GM12878 (cell line): ENCODE results near the gene STK10. TPM values are rescaled to one million over a fixed set of nuclear protein-coding genes. Genes with fewer than 3 reads are reported as not detected.

Experiments
- ATAC-seq: fragments of 200-7000 bp; cut with Tn5 transposase; 3 replicates; pipeline ENCODE4 v1.9.1; 2020; ENCODE audit warnings: mild to moderate bottlenecking, moderate library complexity
- BruUV-seq: library from RNA; stranded (reverse); fragments of 400-500 nt; replicated peaks from 2 replicates; lab custom pipeline; 2021; lab: Mats Ljungman, UMichigan
- CTCF ChIA-PET: fragments of 300-600 bp; sonication (Branson Sonifier 250); formaldehyde crosslinking; extraction: SDS; loops from one replicate; lab custom pipeline; 2021; ENCODE audit warnings: inconsistent platforms; lab: Yijun Ruan, JAX
- POLR2A ChIA-PET: fragments of 350-600 bp; formaldehyde crosslinking; extraction: SDS; loops from one replicate; lab custom pipeline; 2021; ENCODE audit warnings: inconsistent platforms; lab: Charles Lee
- RAD21 ChIA-PET: fragments of 300-600 bp; sonication (Branson Sonifier 250); formaldehyde crosslinking; loops from one replicate; lab custom pipeline; 2023; ENCODE audit warnings: antibody characterized with exemption; ENCODE audit not compliant: unreplicated experiment; lab: Charles Lee
- SMC1A ChIA-PET: fragments of 300-600 bp; sonication (Branson Sonifier 250); formaldehyde crosslinking; loops from one replicate; lab custom pipeline; 2023; ENCODE audit not compliant: unreplicated experiment, uncharacterized antibody; lab: Charles Lee
- DNase-seq: peaks from one replicate; pipeline ENCODE4 v3.0.0-alpha.2; 2011; ENCODE audit warnings: low read depth, low spot score
- FAIRE-seq: peaks from 3 replicates; lab custom pipeline; 2011; peaks lifted over from hg19 to GRCh38; lab: Jason Lieb, UNC
- H2AFZ ChIP-seq: 2 replicates; pipeline ENCODE4 v1.6.0; 2011; ENCODE audit warnings: low read depth, low read length, control low read depth; ENCODE audit not compliant: control insufficient read depth
- H3K27ac ChIP-seq: 2 replicates; pipeline ENCODE4 v1.5.1; 2011; ENCODE audit warnings: control low read depth; ENCODE audit not compliant: control insufficient read depth, insufficient read depth
- H3K27me3 ChIP-seq, 2 experiments: replicated peaks in 1 of 2; 2 replicates each; pipeline versions ENCODE4 v1.6.0 to v1.6.1; 2011; ENCODE audit warnings: low read length in 1 of 2; ENCODE audit not compliant: control insufficient read depth in 2 of 2, insufficient read depth in 2 of 2
- H3K36me3 ChIP-seq, 2 experiments: 2 replicates each; pipeline ENCODE4 v1.5.1; 2011; ENCODE audit warnings: low read length in 1 of 2; ENCODE audit not compliant: control insufficient read depth in 2 of 2, insufficient read depth in 2 of 2
- H3K4me1 ChIP-seq: 2 replicates; pipeline ENCODE4 v1.6.1; 2011; ENCODE audit warnings: mild to moderate bottlenecking, low read length, moderate library complexity, mixed read lengths; ENCODE audit not compliant: control insufficient read depth, insufficient read depth
- H3K4me2 ChIP-seq: 2 replicates; pipeline ENCODE4 v1.6.0; 2011; ENCODE audit warnings: control low read depth; ENCODE audit not compliant: control insufficient read depth, insufficient read depth
- H3K4me3 ChIP-seq: fragments of 200-600 bp; sonication (generic); 2 replicates; pipeline ENCODE4 v1.5.1; 2016
- H3K79me2 ChIP-seq: 2 replicates; pipeline ENCODE4 v1.6.0; 2011; ENCODE audit warnings: low read length; ENCODE audit not compliant: control insufficient read depth, insufficient read depth
- H3K9ac ChIP-seq: 2 replicates; pipeline ENCODE4 v1.8.0; 2011; ENCODE audit warnings: low read length, control low read depth, mixed read lengths; ENCODE audit not compliant: control insufficient read depth, insufficient read depth
- H3K9me3 ChIP-seq: replicated peaks from 3 replicates; pipeline ENCODE4 v1.5.1; 2011; ENCODE audit warnings: mild to moderate bottlenecking, low read length; ENCODE audit not compliant: control insufficient read depth, insufficient read depth
- H4K20me1 ChIP-seq: 2 replicates; pipeline ENCODE4 v1.6.0; 2011; ENCODE audit not compliant: control insufficient read depth, insufficient read depth
- FOS ChIP-seq: IDR thresholded peaks from 3 replicates; pipeline ENCODE4 v1.6.1; 2011; ENCODE audit warnings: borderline replicate concordance; ENCODE audit not compliant: insufficient read length; ENCODE audit errors: extremely low read depth
- HDGF ChIP-seq: fragments of 450-650 bp; IDR thresholded peaks from 2 replicates; pipeline ENCODE4 v1.6.1; 2016; ENCODE audit warnings: antibody characterized with exemption
- NFIC ChIP-seq: IDR thresholded peaks from 2 replicates; pipeline ENCODE4 v1.6.1; 2012; ENCODE audit warnings: low read depth, mild to moderate bottlenecking, inconsistent platforms, low read length, moderate library complexity
- NR2C1 ChIP-seq: fragments of 450-650 bp; IDR thresholded peaks from 2 replicates; pipeline ENCODE4 v1.6.1; 2017; ENCODE audit warnings: antibody characterized with exemption, mild to moderate bottlenecking, moderate library complexity
- POLR2AphosphoS2 ChIP-seq: IDR thresholded peaks from 2 replicates; pipeline ENCODE4 v1.6.1; 2011; ENCODE audit warnings: low read depth, mild to moderate bottlenecking, low read length, improper control_type of control experiment, moderate library complexity
- POU2F2 ChIP-seq: IDR thresholded peaks from 3 replicates; pipeline ENCODE4 v1.6.1; 2011; ENCODE audit warnings: low read depth, mild to moderate bottlenecking, low read length, borderline replicate concordance
- SIX5 ChIP-seq: IDR thresholded peaks from 2 replicates; pipeline ENCODE4 v1.6.1; 2011; ENCODE audit warnings: mild to moderate bottlenecking, low read depth, low read length, moderate library complexity; ENCODE audit not compliant: severe bottlenecking
- SMAD5 ChIP-seq: IDR thresholded peaks from 2 replicates; pipeline ENCODE4 v1.6.1; 2016; ENCODE audit warnings: antibody characterized with exemption, low read depth
- SMARCA5 ChIP-seq: fragments of 450-650 bp; IDR thresholded peaks from 2 replicates; pipeline ENCODE4 v1.6.1; 2017; ENCODE audit warnings: mild to moderate bottlenecking
- WRNIP1 ChIP-seq: IDR thresholded peaks from 2 replicates; pipeline ENCODE4 v1.6.1; 2011; ENCODE audit warnings: low read depth, low read length, improper control_type of control experiment, borderline replicate concordance
- ZNF207 ChIP-seq: fragments of 450-650 bp; IDR thresholded peaks from 2 replicates; pipeline ENCODE4 v1.6.1; 2014; ENCODE audit warnings: antibody characterized with exemption, mild to moderate bottlenecking, borderline replicate concordance
- ZZZ3 ChIP-seq: IDR thresholded peaks from 2 replicates; pipeline ENCODE4 v1.6.1; 2011; ENCODE audit warnings: low read depth; ENCODE audit not compliant: control insufficient read depth, insufficient read length
- WGBS: methylation state at CpG from one replicate; pipeline ENCODE4 v1.1.6; 2016; ENCODE audit warnings: low lambda C conversion rate; ENCODE audit not compliant: insufficient replicate concordance, insufficient coverage; ENCODE audit errors: missing lambda C conversion rate; 5-methylcytosine and 5-hydroxymethylcytosine counted together
- in situ Hi-C: fragments of 300-500 bp; cut with MboI; formaldehyde crosslinking; loops from 9 replicates; pipeline ENCODE4 v1.14.3; 2018; ENCODE audit warnings: mixed read lengths
- intact Hi-C: fragments of 100-400 bp; cut with micrococcal nuclease; formaldehyde crosslinking; loops from one replicate; pipeline ENCODE4 v1.14.2; 2022; ENCODE audit not compliant: unreplicated experiment
- polyA plus RNA-seq, 11 experiments: library from polyadenylated mRNA; depleted of rRNA in 4 of 11; unstranded in 6 of 11; stranded (reverse) in 5 of 11; fragments of >200 nt; fragmentation: Nextera tagmentation in 4 of 11; fragmentation: Illumina TruSeq in 1 of 11; extraction: Ambion mirVana in 4 of 11; extraction: Trizol in 1 of 11; gene quantifications; 1 replicate in 1 of 11; 2 replicates in 10 of 11; pipeline versions ENCODE4 v1.2.1 to v1.2.3, GENCODE V29; 2011 to 2016; ENCODE audit warnings: inconsistent platforms in 2 of 11, missing spikeins in 2 of 11, low read depth in 1 of 11
- total RNA-seq, 4 experiments: library from RNA; depleted of rRNA in 3 of 4; stranded (reverse); fragments of >200 nt in 3 of 4; fragmentation: Illumina TruSeq in 1 of 4; extraction: Trizol in 1 of 4; gene quantifications; 2 replicates each; pipeline versions ENCODE4 v1.2.1 to v1.2.3, GENCODE V29; 2013 to 2021
- TF ChIP-seq, protein P1 (sequence below): IDR thresholded peaks from 2 replicates; pipeline ENCODE4 v1.6.1; 2012; ENCODE audit warnings: low read depth, low read length, improper control_type of control experiment
- TF ChIP-seq, protein P2 (sequence below): fragments of 450-650 bp; IDR thresholded peaks from 2 replicates; pipeline ENCODE4 v1.6.1; 2017; ENCODE audit warnings: mild to moderate bottlenecking, moderate library complexity
- TF ChIP-seq, protein P3 (sequence below): fragments of 150-350 bp; IDR thresholded peaks from 2 replicates; pipeline ENCODE4 v1.6.1; 2014; ENCODE audit warnings: mild to moderate bottlenecking, low read depth, low read length
- TF ChIP-seq, protein P4 (sequence below): fragments of 450-650 bp; IDR thresholded peaks from 2 replicates; pipeline ENCODE4 v1.6.1; 2016; ENCODE audit warnings: mild to moderate bottlenecking

The STK10 gene
- total and polyA plus RNA-seq, 10 of the 15 experiments (the other 5 are each of a cell fraction or from before 2014, with no cell fraction given): 14.2 to 96.4 (median 50.6) TPM

DNA sequence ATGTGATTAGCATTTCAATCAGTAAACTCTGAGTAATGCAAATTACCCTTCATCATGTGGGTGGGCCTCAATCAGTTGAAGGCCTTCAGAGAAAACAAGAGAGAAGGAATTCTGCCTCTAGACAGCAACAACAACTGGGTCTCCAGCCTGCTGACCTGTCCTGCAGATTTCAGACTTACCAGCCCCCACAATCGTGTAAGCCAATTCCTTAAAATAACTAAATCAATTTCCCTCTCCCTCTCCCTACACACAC lies 139.9 kb downstream of the STK10 start:
- Histone ChIP-seq H3K9ac (no peak overlapping the region), H4K20me1 (no peaks in the 10 kb centered on the region), H3K4me1 (no peaks in the 10 kb centered on the region), H2AFZ (no peak overlapping the region), H3K4me2 (no peak overlapping the region), H3K9me3 (no peaks in the 10 kb centered on the region), H3K27me3 (no peaks in the 10 kb centered on the region), H3K27ac (no peak overlapping the region), H3K79me2 (no peaks in the 10 kb centered on the region), H3K4me3 (no peak overlapping the region), H3K36me3 (peaks cover 17 to 52% of the 10 kb centered on the region in 2 experiments)
- ATAC-seq (no peak), DNase-seq (no peak), FAIRE-seq (no peak)
- BruUV-seq: no TSS peak
- ChIA-PET CTCF (interaction anchor here (0.8 to 3.4 kb wide), 4 partner anchors 10 to 139 kb away, joined by 3 to 15 read pairs (median 4); no protein-coding TSS in a partner anchor), RAD21 (no interaction called here), POLR2A (interaction anchor here (0.5 kb wide), 1 partner anchor 29 kb away, joined by 5 read pairs; no protein-coding TSS in a partner anchor), SMC1A (interaction anchor here (4.9 kb wide), 1 partner anchor 137 kb away, joined by 23 read pairs; no protein-coding TSS in a partner anchor)
- WGBS: 100% methylated on average over 1 of the region's 1 CpG
- in situ Hi-C loops: loop anchor here (5.0 kb wide), 1 partner anchor 631 kb away; the partner anchor contains the start of gene FGF18
- TF ChIP-seq POU2F2 (no peak), SMAD5 (no peak), SIX5 (no peak), HDGF (no peak), ZNF207 (no peak), POLR2AphosphoS2 (no peak), FOS (no peak), SMARCA5 (no peak), NR2C1 (no peak), WRNIP1 (no peak), ZZZ3 (no peak), NFIC (no peak)
- TF ChIP-seq, protein P1, sequence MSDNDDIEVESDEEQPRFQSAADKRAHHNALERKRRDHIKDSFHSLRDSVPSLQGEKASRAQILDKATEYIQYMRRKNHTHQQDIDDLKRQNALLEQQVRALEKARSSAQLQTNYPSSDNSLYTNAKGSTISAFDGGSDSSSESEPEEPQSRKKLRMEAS: no peak
- TF ChIP-seq, protein P2, sequence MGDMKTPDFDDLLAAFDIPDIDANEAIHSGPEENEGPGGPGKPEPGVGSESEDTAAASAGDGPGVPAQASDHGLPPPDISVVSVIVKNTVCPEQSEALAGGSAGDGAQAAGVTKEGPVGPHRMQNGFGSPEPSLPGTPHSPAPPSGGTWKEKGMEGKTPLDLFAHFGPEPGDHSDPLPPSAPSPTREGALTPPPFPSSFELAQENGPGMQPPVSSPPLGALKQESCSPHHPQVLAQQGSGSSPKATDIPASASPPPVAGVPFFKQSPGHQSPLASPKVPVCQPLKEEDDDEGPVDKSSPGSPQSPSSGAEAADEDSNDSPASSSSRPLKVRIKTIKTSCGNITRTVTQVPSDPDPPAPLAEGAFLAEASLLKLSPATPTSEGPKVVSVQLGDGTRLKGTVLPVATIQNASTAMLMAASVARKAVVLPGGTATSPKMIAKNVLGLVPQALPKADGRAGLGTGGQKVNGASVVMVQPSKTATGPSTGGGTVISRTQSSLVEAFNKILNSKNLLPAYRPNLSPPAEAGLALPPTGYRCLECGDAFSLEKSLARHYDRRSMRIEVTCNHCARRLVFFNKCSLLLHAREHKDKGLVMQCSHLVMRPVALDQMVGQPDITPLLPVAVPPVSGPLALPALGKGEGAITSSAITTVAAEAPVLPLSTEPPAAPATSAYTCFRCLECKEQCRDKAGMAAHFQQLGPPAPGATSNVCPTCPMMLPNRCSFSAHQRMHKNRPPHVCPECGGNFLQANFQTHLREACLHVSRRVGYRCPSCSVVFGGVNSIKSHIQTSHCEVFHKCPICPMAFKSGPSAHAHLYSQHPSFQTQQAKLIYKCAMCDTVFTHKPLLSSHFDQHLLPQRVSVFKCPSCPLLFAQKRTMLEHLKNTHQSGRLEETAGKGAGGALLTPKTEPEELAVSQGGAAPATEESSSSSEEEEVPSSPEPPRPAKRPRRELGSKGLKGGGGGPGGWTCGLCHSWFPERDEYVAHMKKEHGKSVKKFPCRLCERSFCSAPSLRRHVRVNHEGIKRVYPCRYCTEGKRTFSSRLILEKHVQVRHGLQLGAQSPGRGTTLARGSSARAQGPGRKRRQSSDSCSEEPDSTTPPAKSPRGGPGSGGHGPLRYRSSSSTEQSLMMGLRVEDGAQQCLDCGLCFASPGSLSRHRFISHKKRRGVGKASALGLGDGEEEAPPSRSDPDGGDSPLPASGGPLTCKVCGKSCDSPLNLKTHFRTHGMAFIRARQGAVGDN: no peak
- TF ChIP-seq, protein P3, sequence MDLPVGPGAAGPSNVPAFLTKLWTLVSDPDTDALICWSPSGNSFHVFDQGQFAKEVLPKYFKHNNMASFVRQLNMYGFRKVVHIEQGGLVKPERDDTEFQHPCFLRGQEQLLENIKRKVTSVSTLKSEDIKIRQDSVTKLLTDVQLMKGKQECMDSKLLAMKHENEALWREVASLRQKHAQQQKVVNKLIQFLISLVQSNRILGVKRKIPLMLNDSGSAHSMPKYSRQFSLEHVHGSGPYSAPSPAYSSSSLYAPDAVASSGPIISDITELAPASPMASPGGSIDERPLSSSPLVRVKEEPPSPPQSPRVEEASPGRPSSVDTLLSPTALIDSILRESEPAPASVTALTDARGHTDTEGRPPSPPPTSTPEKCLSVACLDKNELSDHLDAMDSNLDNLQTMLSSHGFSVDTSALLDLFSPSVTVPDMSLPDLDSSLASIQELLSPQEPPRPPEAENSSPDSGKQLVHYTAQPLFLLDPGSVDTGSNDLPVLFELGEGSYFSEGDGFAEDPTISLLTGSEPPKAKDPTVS: no peak
- TF ChIP-seq, protein P4, sequence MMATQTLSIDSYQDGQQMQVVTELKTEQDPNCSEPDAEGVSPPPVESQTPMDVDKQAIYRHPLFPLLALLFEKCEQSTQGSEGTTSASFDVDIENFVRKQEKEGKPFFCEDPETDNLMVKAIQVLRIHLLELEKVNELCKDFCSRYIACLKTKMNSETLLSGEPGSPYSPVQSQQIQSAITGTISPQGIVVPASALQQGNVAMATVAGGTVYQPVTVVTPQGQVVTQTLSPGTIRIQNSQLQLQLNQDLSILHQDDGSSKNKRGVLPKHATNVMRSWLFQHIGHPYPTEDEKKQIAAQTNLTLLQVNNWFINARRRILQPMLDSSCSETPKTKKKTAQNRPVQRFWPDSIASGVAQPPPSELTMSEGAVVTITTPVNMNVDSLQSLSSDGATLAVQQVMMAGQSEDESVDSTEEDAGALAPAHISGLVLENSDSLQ: no peak
- intact Hi-C loops: no loop called here
